HEK293T (cell line): Measurements from ENCODE around the gene SVOP.

Experiments used
- CTCF ChIA-PET: fragments of 350-600 bp; formaldehyde crosslinking; extraction: SDS; loops from one replicate; lab custom pipeline; 2021; ENCODE audit warnings: antibody characterized with exemption, inconsistent platforms; lab: Yijun Ruan, JAX
- POLR2A ChIA-PET: fragments of 350-600 bp; formaldehyde crosslinking; extraction: SDS; loops from one replicate; lab custom pipeline; 2020; ENCODE audit warnings: antibody characterized with exemption, inconsistent platforms; lab: Yijun Ruan, JAX
- DNase-seq: peaks from one replicate; pipeline ENCODE4 v3.0.0; 2012; ENCODE audit warnings: mixed read lengths; ENCODE audit errors: extremely low spot score
- ARNT ChIP-seq: fragments of 450-650 bp; IDR thresholded peaks from 2 replicates; pipeline ENCODE4 v1.6.1; 2017; ENCODE audit warnings: mild to moderate bottlenecking
- BHLHE40 ChIP-seq: fragments of 450-650 bp; IDR thresholded peaks from 2 replicates; pipeline ENCODE4 v1.6.1; 2016; ENCODE audit warnings: mild to moderate bottlenecking, moderate library complexity, borderline replicate concordance
- CTBP1 ChIP-seq: fragments of 450-650 bp; IDR thresholded peaks from 2 replicates; pipeline ENCODE4 v1.6.1; 2016; ENCODE audit warnings: borderline replicate concordance
- ELF4 ChIP-seq: fragments of 450-650 bp; IDR thresholded peaks from 2 replicates; pipeline ENCODE4 v1.6.1; 2017; ENCODE audit warnings: antibody characterized with exemption
- FOXA1 ChIP-seq: fragments of 450-650 bp; IDR thresholded peaks from 2 replicates; pipeline ENCODE4 v1.6.1; 2016; ENCODE audit warnings: mild to moderate bottlenecking
- FOXK2 ChIP-seq: fragments of 450-650 bp; IDR thresholded peaks from 2 replicates; pipeline ENCODE4 v1.6.1; 2016; ENCODE audit warnings: mild to moderate bottlenecking
- FOXM1 ChIP-seq: fragments of 450-650 bp; IDR thresholded peaks from 2 replicates; pipeline ENCODE4 v1.6.1; 2017; ENCODE audit warnings: mild to moderate bottlenecking, borderline replicate concordance
- HDGF ChIP-seq: fragments of 450-650 bp; IDR thresholded peaks from 2 replicates; pipeline ENCODE4 v1.6.1; 2017; ENCODE audit warnings: antibody characterized with exemption, borderline replicate concordance
- L3MBTL2 ChIP-seq: fragments of 450-650 bp; conservative IDR thresholded peaks from 2 replicates; pipeline ENCODE4 v1.6.1; 2016; ENCODE audit warnings: mild to moderate bottlenecking
- LEF1 ChIP-seq: fragments of 450-650 bp; IDR thresholded peaks from 2 replicates; pipeline ENCODE4 v1.6.1; 2017; ENCODE audit warnings: mild to moderate bottlenecking, borderline replicate concordance
- NFRKB ChIP-seq: fragments of 450-650 bp; IDR thresholded peaks from 2 replicates; pipeline ENCODE4 v1.6.1; 2016; ENCODE audit warnings: mild to moderate bottlenecking, moderate library complexity
- PKNOX1 ChIP-seq: fragments of 450-650 bp; IDR thresholded peaks from 2 replicates; pipeline ENCODE4 v1.6.1; 2016
- SP1 ChIP-seq: fragments of 450-650 bp; IDR thresholded peaks from 2 replicates; pipeline ENCODE4 v1.6.1; 2017
- SUZ12 ChIP-seq: fragments of 450-650 bp; IDR thresholded peaks from 2 replicates; pipeline ENCODE4 v1.6.1; 2016; ENCODE audit warnings: mild to moderate bottlenecking
- TARDBP ChIP-seq: fragments of 450-650 bp; IDR thresholded peaks from 2 replicates; pipeline ENCODE4 v1.6.1; 2016
- ZNF384 ChIP-seq: fragments of 450-650 bp; IDR thresholded peaks from 2 replicates; pipeline ENCODE4 v1.6.1; 2016

The SVOP gene

DNA sequence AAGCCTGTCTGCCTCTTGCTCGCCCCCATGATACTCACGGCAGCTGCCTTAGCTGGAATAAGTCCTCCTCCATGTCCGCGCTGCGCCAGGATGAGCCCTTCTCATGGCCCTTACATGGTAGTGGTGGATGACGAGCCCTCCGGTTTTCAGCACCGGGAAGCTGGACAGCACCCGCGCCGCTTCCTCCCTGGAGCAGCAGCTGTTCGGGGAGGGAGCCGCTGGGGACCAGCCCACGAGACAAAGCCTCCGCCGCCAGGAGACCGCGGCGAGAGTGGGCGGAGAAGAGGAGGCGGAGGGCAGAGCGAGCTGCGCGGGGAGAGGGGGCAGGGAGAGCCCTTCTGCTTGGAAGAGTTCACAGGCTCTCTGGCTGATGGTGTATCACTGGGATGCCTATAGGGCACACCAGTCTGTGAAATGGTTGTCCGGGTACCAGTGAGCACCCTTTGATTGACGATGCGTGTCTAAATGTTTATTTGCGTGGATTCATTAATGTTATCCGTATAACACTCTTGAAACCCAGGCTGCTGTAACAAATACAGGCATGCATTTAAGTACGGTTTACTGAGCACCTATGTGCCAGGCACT, at the start of gene SVOP:
TSS of gene SVOP (minus strand) at position 273 of the 585 bp plus-strand sequence. CDS start at position 73, 200 bp downstream.
- no peak for TF ChIP-seq HDGF
- TF ChIP-seq ZNF384 = no peak
- no peak for TF ChIP-seq FOXA1
- no peak for TF ChIP-seq TARDBP
- no peak for TF ChIP-seq L3MBTL2
- no peak for TF ChIP-seq SP1
- TF ChIP-seq CTBP1 = no peak
- no peak for TF ChIP-seq FOXM1
- TF ChIP-seq PKNOX1 = no peak
- no peak for TF ChIP-seq FOXK2
- TF ChIP-seq BHLHE40 = no peak
- no peak for TF ChIP-seq NFRKB
- TF ChIP-seq LEF1 = no peak
- no peak for TF ChIP-seq ELF4
- no peak for TF ChIP-seq SUZ12
- POLR2A ChIA-PET = no interaction called here
- DNase-seq = peak; percentile 90
- CTCF ChIA-PET = interaction anchor here (1.0 kb wide), 1 partner anchor 10 kb away, joined by 4 read pairs; no protein-coding TSS in a partner anchor

DNA sequence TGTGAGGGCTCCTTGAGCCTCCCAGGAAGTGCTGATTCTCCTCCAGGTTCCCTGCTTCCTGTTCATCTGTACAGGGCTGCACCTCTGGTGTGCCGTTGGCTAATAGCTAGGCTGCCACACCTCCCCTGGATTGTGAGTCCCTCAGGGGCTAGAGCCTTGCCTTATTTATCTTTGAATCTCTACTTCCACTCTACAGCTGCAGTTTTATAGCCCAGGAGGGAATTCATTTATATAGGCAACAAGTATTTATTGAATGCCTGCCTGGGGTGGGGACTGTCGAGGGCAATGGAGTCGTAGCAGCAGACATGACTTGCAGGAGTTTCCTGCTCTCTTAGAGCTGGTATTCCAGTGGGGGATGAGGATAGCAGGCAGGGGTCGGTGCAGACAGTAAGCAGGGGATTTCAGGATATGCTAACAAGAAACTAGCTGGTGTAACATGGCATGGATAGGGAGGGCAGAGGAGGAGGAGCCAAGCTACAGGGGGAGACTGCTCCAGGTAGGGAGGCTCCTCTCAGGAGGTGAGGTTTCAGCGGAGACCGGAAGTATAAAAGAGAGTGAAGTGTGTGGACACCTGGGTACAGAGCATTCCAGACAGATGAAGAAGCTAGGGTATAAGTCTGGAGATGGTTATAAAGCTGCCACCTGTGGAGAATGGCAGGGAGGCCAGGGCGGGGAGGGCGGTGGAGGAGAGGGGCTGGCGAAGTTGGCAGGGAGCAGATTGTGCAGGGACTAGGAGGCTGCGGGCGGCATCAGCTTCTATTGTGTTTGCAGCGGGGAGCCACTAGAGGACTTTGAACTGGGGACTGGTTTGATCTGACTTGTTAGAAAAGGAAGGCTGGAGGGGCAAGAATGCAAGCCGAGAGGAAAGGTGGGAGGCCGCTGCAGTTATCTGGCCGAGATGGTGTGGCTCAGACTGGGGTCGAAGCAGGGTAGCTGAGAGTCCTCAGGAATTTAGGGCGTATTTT, 48.7 kb upstream of the SVOP start:
- POLR2A ChIA-PET = no interaction called here
- CTCF ChIA-PET = no interaction called here
- DNase-seq = no peak
- no peak for TF ChIP-seq TARDBP
- TF ChIP-seq SUZ12 = no peak
- no peak for TF ChIP-seq FOXK2
- TF ChIP-seq CTBP1 = no peak
- TF ChIP-seq ZNF384 = no peak
- no peak for TF ChIP-seq LEF1
- TF ChIP-seq SP1 = no peak
- TF ChIP-seq BHLHE40 = no peak
- no peak for TF ChIP-seq FOXM1
- TF ChIP-seq L3MBTL2 = no peak
- no peak for TF ChIP-seq ELF4
- TF ChIP-seq FOXA1 = no peak
- no peak for TF ChIP-seq PKNOX1

DNA sequence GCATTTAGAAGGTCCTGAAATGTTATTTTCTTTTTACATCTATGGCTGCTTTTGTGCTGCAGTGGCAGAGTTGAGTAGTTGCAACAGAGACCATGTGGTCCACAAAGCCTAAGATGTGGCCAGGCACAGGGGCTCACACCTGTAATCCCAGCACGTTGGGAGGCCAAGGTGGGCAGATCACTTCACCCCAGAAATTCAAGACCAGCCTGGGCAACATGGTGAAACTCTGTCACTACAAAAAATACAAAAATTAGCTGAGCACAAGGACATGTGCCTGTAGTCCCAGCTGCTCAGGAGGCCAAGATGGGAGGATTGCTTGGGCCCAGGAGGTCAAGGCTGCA, 45.0 kb upstream of the SVOP start:
- ChIA-PET POLR2A (interaction anchor here (1.4 kb wide), 1 partner anchor 26 kb away, joined by 3 read pairs; no protein-coding TSS in a partner anchor), CTCF (no interaction called here)
- TF ChIP-seq SP1 (no peak), LEF1 (no peak), L3MBTL2 (no peak), ZNF384 (no peak), TARDBP (no peak), PKNOX1 (no peak), CTBP1 (no peak), NFRKB (no peak), HDGF (no peak), FOXM1 (no peak), FOXA1 (no peak), BHLHE40 (no peak), SUZ12 (no peak), FOXK2 (no peak), ELF4 (no peak), ARNT (no peak)
- DNase-seq = no peak

DNA sequence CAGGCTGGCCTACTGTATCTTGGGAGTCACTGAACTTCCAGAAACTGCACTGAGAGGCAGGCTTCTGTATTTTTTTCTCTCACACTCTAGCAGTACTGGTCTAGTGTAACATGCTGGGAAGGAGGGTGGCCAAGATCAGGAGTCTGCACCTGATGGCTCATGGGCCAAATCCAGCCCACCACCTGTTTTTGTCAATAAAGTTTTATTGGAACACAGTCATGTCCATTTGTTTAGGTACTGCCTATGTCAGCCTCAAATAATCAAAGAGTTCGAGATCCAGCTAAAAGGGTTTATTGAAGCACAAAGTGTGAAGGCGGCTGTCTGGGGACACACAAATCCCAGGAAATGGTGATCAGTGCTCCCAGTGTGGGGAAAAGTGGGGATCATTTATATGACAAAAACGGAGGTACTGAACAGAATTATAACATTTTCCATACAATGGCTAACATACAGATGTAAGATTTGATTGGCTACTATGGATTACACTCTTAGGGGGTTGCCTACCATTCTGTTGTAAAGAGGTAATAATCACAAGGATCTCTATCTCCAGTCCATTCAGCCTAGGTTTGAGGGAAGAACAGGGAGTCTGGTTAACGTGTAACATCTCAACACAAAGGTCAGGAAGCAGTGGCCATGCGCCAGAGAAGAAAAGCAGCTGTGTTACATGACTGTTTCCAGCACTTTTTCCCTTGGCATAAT, 44.4 kb upstream of the SVOP start:
- TF ChIP-seq HDGF (no peak), ARNT (no peak), FOXA1 (no peak), LEF1 (no peak), FOXM1 (no peak), FOXK2 (no peak), CTBP1 (no peak), ELF4 (no peak), BHLHE40 (no peak), SP1 (no peak), ZNF384 (no peak), TARDBP (no peak), PKNOX1 (no peak), SUZ12 (no peak), NFRKB (no peak), L3MBTL2 (no peak)
- no peak for DNase-seq
- ChIA-PET CTCF (no interaction called here), POLR2A (interaction anchor here (1.4 kb wide), 1 partner anchor 27 kb away, joined by 3 read pairs; no protein-coding TSS in a partner anchor)
